HFFc6 (cell line): ENCODE measurements around the gene NEXMIF. TPM values are rescaled to one million over a fixed set of nuclear protein-coding genes. Genes with fewer than 3 reads are reported as not detected.
"Not testable (repeated sequence)": the region's sequence is repeated elsewhere in the genome, so short reads cannot be mapped to it uniquely, and the experiment has no call there.

Experiments
- DNase-seq: peaks from one replicate; pipeline ENCODE4 v3.0.0-alpha.2; 2018
- H3K27ac Mint-ChIP-seq: 2 replicates; pipeline ENCODE4 v1.8.0; 2020; ENCODE audit warnings: mild to moderate bottlenecking, mixed read lengths
- H3K27me3 Mint-ChIP-seq: 2 replicates; pipeline ENCODE4 v1.8.0; 2021; ENCODE audit warnings: mild to moderate bottlenecking, moderate library complexity, mixed read lengths; ENCODE audit not compliant: insufficient read depth
- H3K36me3 Mint-ChIP-seq: 2 replicates; pipeline ENCODE4 v1.8.0; 2021; ENCODE audit warnings: low read depth, mixed read lengths
- H3K4me1 Mint-ChIP-seq: 2 replicates; pipeline ENCODE4 v1.8.0; 2020; ENCODE audit warnings: low read depth, mixed read lengths
- H3K4me3 Mint-ChIP-seq: 2 replicates; pipeline ENCODE4 v1.8.0; 2020; ENCODE audit warnings: mild to moderate bottlenecking, moderate library complexity, mixed read lengths
- H3K9me3 Mint-ChIP-seq: 2 replicates; pipeline ENCODE4 v1.8.0; 2020; ENCODE audit warnings: mild to moderate bottlenecking, mixed read lengths
- CTCF ChIP-seq: fragments of 200-600 bp; sonication (generic); IDR thresholded peaks from 2 replicates; pipeline ENCODE4 v1.5.0; 2021; ENCODE audit warnings: antibody characterized with exemption, mild to moderate bottlenecking
- total RNA-seq, 6 experiments: library from RNA; stranded (reverse); fragmentation: NEBNext Ultra II Directional; extraction: Animal tissue kit (Norgen Biotek cat#: 25700); gene quantifications; 2 replicates in 1 of 6; 3 replicates in 5 of 6; pipeline ENCODE4 v1.2.3, GENCODE V29; 2021

NEXMIF gene
- total RNA-seq, 6 experiments from 2014 or later, result not detected

GRCh38 chrX:74902806-74903205, 22.4 kb downstream of the NEXMIF start:
- no peak for TF ChIP-seq CTCF
- no peak for DNase-seq
- Mint-ChIP-seq H3K4me3 (no peak overlapping the region), H3K27ac (no peak overlapping the region), H3K36me3 (no peaks in the 10 kb centered on the region), H3K9me3 (no peaks in the 10 kb centered on the region; the same call in 1 of the 2 replicates), H3K4me1 (no peaks in the 10 kb centered on the region), H3K27me3 (no peaks in the 10 kb centered on the region)

GRCh38 chrX:74892561-74892960, 32.7 kb downstream of the NEXMIF start:
- Mint-ChIP-seq H3K27ac (no peak overlapping the region), H3K27me3 (no peaks in the 10 kb centered on the region), H3K36me3 (no peaks in the 10 kb centered on the region), H3K9me3 (no peaks in the 10 kb centered on the region), H3K4me1 (no peaks in the 10 kb centered on the region), H3K4me3 (no peak overlapping the region)
- no peak for DNase-seq
- no peak for TF ChIP-seq CTCF

- Mint-ChIP-seq H3K4me3 (no peak overlapping the region), H3K9me3 (no peaks in the 10 kb centered on the region), H3K36me3 (no peaks in the 10 kb centered on the region), H3K27me3 (no peaks in the 10 kb centered on the region), H3K27ac (no peak overlapping the region), H3K4me1 (no peaks in the 10 kb centered on the region)
- no peak for DNase-seq
- TF ChIP-seq CTCF, result no peak
These were observed 34.4 kb downstream of the NEXMIF start for GRCh38 chrX:74890676-74891430.

- not testable (repeated sequence) for H3K4me3 Mint-ChIP-seq, H3K4me1 Mint-ChIP-seq, DNase-seq, H3K27me3 Mint-ChIP-seq, H3K9me3 Mint-ChIP-seq, H3K36me3 Mint-ChIP-seq, H3K27ac Mint-ChIP-seq
These were observed 42.9 kb downstream of the NEXMIF start for GRCh38 chrX:74882383-74882782.

GRCh38 chrX:74865725-74866124, 59.5 kb downstream of the NEXMIF start:
- H3K9me3 Mint-ChIP-seq, result peaks cover 6% of the 10 kb centered on the region; the same call in 1 of the 2 replicates
- DNase-seq, result no peak
- TF ChIP-seq CTCF, result no peak
- no peaks in the 10 kb centered on the region for H3K4me1 Mint-ChIP-seq
- H3K27me3 Mint-ChIP-seq, result no peaks in the 10 kb centered on the region
- no peak overlapping the region for H3K4me3 Mint-ChIP-seq
- H3K36me3 Mint-ChIP-seq, result no peaks in the 10 kb centered on the region
- no peak overlapping the region for H3K27ac Mint-ChIP-seq

- TF ChIP-seq CTCF, result no peak
These were observed 72.0 kb downstream of the NEXMIF start for GRCh38 chrX:74853255-74853654.

More at GRCh38 chrX:74853255-74853654, 72.0 kb downstream of the NEXMIF start:
- Mint-ChIP-seq H3K9me3 (peaks cover 28% of the 10 kb centered on the region), H3K27ac (no peak overlapping the region), H3K4me1 (no peaks in the 10 kb centered on the region), H3K4me3 (no peak overlapping the region), H3K27me3 (no peaks in the 10 kb centered on the region), H3K36me3 (no peaks in the 10 kb centered on the region)
- DNase-seq, result no peak
